CD1c-positive myeloid dendritic cell (primary cell): Measurements from ENCODE around the gene TCF7.

Experiments
- DNase-seq: peaks from one replicate; pipeline ENCODE4 v3.0.0-alpha.2; 2016; ENCODE audit errors: extremely low spot score

The TCF7 gene

GRCh38 chr5:134090522-134090921 is 24.0 kb upstream of the TCF7 start:
- DNase-seq: no peak

GRCh38 chr5:134091626-134092121 is 22.8 kb upstream of the TCF7 start:
- no peak for DNase-seq

DNA sequence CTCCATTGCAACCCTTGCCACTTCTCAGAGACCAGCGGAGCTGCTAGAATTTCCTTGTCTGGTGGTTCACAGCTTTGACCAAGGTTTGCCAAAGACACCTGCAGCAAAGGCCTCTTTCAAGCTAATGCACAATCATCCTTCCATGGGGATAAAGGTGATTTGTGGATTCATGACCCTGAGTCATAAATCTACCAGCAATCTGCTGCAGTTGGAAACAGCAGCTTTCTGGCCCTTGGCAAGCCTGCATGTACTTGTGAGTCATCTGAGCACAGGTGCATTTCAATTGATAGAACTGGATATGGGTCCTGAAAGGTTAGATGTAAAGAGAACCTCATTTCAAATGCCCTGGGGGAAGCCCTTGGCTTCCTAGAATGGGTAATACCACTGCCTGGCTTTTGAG is 21.6 kb upstream of the TCF7 start:
- no peak for DNase-seq

DNA sequence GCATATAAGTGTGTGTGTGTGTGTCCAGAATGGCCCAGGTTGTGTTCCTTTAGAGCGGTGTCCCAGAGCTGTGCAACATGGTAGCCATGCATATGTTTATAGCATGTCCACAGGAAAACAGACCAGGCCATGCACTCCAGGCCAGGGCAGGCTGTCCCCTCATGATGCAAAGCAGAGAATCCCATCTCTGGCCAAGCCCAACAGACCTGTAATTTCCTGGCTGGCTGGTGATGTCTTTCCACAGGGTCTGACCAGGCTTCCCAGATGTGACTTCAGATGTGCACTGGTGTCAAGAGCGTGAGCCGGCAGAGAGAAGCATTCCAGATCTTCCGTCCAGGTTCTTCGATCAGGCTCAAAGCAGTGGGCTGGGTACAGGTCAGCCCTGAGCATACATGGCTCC is 21.1 kb upstream of the TCF7 start:
- DNase-seq: no peak

GRCh38 chr5:134095293-134095692 is 19.2 kb upstream of the TCF7 start:
- DNase-seq: no peak

DNA sequence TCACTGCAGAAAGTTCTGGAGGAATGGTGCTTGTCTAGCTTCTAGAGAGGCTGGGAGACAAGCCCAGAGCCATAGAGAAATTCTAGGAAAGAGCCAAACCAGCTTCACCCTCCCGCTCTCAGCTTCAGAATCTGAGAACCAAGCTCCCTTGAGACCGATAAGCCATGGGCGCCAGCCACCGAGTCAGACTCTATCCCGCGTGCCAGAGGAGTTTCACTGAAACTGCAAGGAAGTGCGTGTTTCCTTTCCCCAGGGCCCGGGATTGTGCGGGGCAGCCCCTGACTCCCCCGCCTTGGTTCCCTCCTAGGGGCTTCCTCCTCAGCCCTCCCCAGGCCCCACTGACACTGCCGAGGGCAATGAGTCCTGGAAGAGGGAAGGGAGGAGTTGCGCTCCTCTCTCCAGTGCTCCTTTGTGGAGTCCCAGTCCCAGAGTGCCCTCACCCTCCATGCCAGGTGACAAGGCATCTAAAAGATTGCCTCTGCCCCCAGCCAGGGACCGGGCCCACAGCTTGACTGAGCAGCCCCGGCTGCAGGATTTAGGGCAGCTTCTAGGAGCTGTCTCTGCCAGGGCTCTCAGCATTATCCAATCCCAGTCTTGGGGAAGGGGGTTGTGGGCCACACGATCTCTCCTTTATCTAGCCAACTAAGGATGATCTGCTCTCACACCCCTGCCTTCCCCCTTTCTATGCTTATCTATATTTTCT is 18.4 kb upstream of the TCF7 start:
- DNase-seq: no peak

- DNase-seq: no peak
These were observed 17.2 kb upstream of the TCF7 start for GRCh38 chr5:134097211-134097749.

- DNase-seq: no peak
These were observed 15.8 kb upstream of the TCF7 start for GRCh38 chr5:134098690-134099089.

- no peak for DNase-seq
These were observed 15.1 kb upstream of the TCF7 start for GRCh38 chr5:134099288-134099872.

GRCh38 chr5:134099939-134100282 is 14.6 kb upstream of the TCF7 start:
- no peak for DNase-seq

DNA sequence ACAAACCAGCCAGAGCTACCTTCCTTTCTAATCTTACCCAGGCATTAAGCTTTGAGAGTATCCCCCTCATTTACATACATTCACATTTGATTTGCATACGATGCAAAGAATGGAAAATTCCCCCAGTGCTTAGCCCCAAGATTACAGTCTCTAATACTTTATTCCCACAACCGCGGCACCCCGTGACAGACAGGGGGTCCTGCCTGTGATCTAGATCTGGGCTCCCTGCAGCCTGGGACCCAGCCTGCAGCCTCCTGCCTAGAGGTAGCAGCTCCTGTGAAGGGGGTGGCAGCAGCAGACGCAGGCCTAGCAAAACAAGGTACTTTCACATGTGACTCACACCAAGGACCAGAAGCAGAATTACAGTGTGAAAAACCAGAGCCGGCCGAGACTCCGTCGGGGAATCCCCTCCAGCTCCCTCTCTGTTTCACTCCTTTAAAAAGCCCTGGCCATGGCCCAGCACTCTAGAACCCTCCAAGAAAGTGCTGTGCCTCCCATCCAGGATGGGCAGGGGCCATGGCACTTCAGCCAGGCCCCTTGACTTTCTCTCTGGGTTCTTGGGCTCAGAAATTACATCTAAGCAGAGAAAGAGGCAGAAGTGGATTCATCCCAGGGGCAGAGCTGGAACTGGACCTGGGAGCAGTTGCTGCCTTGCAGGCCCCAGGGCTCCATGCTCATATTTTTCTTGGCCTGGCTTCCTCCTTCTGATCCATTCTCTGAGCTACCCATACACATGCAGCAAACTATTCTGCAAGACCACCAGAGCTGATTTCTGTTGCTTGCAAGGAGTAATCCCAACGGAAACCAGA is 14.0 kb upstream of the TCF7 start:
- peak; percentile 25 for DNase-seq

GRCh38 chr5:134101686-134102439 is 12.6 kb upstream of the TCF7 start:
- DNase-seq: peak; percentile 81

- no peak for DNase-seq
These were observed 11.1 kb upstream of the TCF7 start for GRCh38 chr5:134103397-134103796.

- DNase-seq: no peak
These were observed 10.4 kb upstream of the TCF7 start for GRCh38 chr5:134103998-134104654.

GRCh38 chr5:134106991-134107701 is 7.3 kb upstream of the TCF7 start:
- DNase-seq: no peak

DNA sequence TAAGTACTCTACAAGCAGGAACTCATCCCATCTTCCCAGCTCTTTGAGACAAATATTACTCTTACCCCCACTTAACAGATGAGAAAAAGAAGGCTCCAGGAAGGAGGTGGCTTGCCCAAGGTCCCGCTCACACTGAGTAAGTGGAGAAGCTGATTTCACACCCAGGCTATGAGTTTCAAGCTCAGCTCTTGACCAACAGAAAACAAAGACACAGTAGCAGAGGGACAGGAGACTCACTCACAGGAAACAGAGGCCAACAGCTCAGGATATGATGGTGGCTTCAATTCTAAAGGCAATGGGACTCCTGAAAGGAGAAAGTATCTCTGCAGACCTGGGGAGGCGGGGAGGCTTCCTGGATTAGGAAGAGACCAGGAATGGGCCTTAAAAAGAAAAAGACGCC is 6.7 kb upstream of the TCF7 start:
- no peak for DNase-seq

DNA sequence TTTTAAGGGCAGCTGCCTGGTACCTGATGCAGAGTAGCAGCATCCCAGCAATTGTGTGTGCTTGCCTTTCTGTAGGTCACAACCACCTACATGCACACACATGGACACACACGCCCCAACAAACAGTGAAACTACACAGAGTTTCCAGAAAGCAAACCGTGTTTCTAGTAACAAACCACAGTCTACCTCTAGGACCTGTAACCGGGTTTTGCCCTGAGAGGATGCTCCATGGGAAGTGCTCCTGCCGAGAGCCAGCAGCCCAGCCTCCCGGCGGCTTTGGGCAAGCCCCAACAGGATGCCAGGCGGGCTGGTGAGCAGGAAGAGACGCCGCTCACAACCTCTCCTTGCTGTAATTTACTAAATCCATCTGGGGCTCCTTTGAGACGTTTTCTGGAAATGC is 4.1 kb upstream of the TCF7 start:
- DNase-seq: no peak

- no peak for DNase-seq
These were observed 2.5 kb upstream of the TCF7 start for GRCh38 chr5:134111741-134112647.

DNA sequence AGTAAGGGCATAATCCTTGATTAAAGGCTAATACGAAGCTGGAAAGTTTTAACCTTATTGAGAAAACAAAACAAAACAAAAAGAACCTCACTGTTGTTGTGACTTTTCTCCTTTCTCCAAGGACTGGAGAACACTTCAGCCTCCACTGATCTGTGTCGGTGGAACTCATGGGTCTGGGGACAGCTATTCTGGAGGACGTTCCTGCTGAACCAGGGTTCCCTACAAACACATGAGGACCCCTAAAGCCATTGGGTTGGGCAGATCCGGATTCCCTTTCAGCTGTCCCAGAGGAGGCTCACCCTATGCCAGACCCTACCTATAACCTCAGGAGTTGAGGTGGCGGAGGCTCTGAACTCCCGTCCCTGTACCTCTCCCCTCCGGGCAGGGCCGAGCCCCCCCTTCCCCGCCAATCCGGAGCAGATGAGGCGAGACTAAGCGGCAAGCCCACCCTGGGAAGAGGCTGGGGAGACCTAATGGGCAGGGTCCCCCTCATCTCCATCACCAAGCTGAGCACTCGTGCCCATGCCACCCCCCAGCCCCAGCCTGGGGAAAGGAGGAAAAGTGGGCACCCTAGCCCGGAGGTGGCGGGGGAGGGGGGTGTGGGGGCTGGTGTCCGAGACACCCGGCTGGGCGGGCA is 1.6 kb upstream of the TCF7 start:
- no peak for DNase-seq
